AG04450 (cell line): ENCODE results near the gene BRICD5. TPM values are rescaled to one million over a fixed set of nuclear protein-coding genes. Genes with fewer than 3 reads are reported as not detected.
"Not testable (repeated sequence)": the region's sequence is repeated elsewhere in the genome, so short reads cannot be mapped to it uniquely, and the experiment has no call there.

Experiments used
- CTCF ChIA-PET: fragments of 300-600, 350-600 bp; formaldehyde crosslinking; extraction: SDS; loops from one replicate; lab custom pipeline; 2022; ENCODE audit warnings: antibody characterized with exemption, inconsistent platforms; lab: Charles Lee
- POLR2A ChIA-PET: fragments of 350-600 bp; formaldehyde crosslinking; extraction: SDS; loops from one replicate; lab custom pipeline; 2021; ENCODE audit warnings: antibody characterized with exemption, inconsistent platforms; lab: Yijun Ruan, JAX
- DNase-seq: peaks from one replicate; pipeline ENCODE4 v3.0.0-alpha.2; 2011; ENCODE audit warnings: low read depth, low spot score
- H3K27ac ChIP-seq: one replicate; pipeline ENCODE4 v1.5.1; 2012; ENCODE audit warnings: low read depth, low read length, control low read depth
- H3K27me3 ChIP-seq: one replicate; pipeline ENCODE4 v1.6.0; 2012; ENCODE audit warnings: low read length; ENCODE audit not compliant: control insufficient read depth, insufficient read depth
- H3K4me3 ChIP-seq: 2 replicates; pipeline ENCODE4 v1.5.1; 2011; ENCODE audit warnings: mild to moderate bottlenecking, low read depth, low read length, control low read depth
- H3K9me3 ChIP-seq: 2 replicates; pipeline ENCODE4 v1.5.1; 2012; ENCODE audit warnings: low read length; ENCODE audit not compliant: control insufficient read depth, insufficient read depth
- polyA minus RNA-seq: library from RNA; depleted of rRNA, polyadenylated mRNA; stranded (reverse); fragments of >200 nt; gene quantifications from 2 replicates; pipeline ENCODE4 v1.2.3, GENCODE V29; 2011; rRNA and poly(A)+ RNA removed
- polyA plus RNA-seq: library from polyadenylated mRNA; depleted of rRNA; stranded (reverse); fragments of >200 nt; gene quantifications from 2 replicates; pipeline ENCODE4 v1.2.3, GENCODE V29; 2011; rRNA removed
- TF ChIP-seq, protein P1 (sequence below): IDR thresholded peaks from 2 replicates; pipeline ENCODE4 v1.5.1; 2011; ENCODE audit warnings: low read depth, low read length, control low read depth, inconsistent platforms

BRICD5 gene
- polyA plus RNA-seq (0.26 and 0.37 TPM in 2 replicates), polyA minus RNA-seq (0.23 and 0.26 TPM in 2 replicates)

- Histone ChIP-seq H3K4me3 (no peak within 1 kb of the TSS), H3K27me3 (no peaks in the 10 kb centered on the region), H3K9me3 (no peaks in the 10 kb centered on the region; the same call in 1 of the 2 replicates), H3K27ac (no peak within 1 kb of the TSS)
- ChIA-PET CTCF (no interaction called here), POLR2A (interaction anchor here (0.7 to 2.8 kb wide), 3 partner anchors 56 to 290 kb away, joined by 3 to 17 read pairs (median 4); partner anchors contain the start of genes TBL3 and TRAF7)
- no peak for DNase-seq
- TF ChIP-seq, protein P1, sequence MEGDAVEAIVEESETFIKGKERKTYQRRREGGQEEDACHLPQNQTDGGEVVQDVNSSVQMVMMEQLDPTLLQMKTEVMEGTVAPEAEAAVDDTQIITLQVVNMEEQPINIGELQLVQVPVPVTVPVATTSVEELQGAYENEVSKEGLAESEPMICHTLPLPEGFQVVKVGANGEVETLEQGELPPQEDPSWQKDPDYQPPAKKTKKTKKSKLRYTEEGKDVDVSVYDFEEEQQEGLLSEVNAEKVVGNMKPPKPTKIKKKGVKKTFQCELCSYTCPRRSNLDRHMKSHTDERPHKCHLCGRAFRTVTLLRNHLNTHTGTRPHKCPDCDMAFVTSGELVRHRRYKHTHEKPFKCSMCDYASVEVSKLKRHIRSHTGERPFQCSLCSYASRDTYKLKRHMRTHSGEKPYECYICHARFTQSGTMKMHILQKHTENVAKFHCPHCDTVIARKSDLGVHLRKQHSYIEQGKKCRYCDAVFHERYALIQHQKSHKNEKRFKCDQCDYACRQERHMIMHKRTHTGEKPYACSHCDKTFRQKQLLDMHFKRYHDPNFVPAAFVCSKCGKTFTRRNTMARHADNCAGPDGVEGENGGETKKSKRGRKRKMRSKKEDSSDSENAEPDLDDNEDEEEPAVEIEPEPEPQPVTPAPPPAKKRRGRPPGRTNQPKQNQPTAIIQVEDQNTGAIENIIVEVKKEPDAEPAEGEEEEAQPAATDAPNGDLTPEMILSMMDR, result no peak
These were observed at the start of gene BRICD5 for GRCh38 chr16:2210386-2211365. BRICD5 (minus strand) TSS chr16:2210863; CDS start chr16:2210833, 30 bp downstream.

DNA sequence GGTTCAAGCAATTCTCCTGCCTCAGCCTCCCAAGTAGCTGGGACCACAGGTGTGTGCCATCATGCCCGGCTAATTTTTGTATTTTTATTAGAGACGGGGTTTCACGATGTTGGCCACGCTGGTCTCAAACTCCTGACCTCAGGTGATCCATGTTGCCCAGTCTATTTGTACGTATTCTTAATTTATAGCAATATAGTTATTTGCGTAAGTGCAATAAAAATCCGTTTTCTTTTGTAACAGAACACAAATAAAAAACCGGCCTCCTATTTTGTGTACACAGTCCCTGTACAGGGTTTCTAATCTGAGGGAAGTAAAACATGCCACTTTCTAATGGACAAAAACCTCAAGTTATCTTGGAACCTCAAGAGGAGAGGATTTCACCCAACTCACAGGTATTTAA, 49.6 kb upstream of the BRICD5 start:
- TF ChIP-seq, protein P1, result no peak
- no peaks in the 10 kb centered on the region for H3K27me3 ChIP-seq
- H3K27ac ChIP-seq, result no peak overlapping the region
- H3K9me3 ChIP-seq, result no peaks in the 10 kb centered on the region
- DNase-seq, result no peak
- CTCF ChIA-PET, result interaction anchor here (0.7 kb wide), 1 partner anchor 504 kb away, joined by 4 read pairs; no protein-coding TSS in a partner anchor
- POLR2A ChIA-PET, result interaction anchor here (1.4 kb wide), 1 partner anchor 9 kb away, joined by 5 read pairs; the partner anchor contains the start of gene ECI1
- H3K4me3 ChIP-seq, result no peak overlapping the region

DNA sequence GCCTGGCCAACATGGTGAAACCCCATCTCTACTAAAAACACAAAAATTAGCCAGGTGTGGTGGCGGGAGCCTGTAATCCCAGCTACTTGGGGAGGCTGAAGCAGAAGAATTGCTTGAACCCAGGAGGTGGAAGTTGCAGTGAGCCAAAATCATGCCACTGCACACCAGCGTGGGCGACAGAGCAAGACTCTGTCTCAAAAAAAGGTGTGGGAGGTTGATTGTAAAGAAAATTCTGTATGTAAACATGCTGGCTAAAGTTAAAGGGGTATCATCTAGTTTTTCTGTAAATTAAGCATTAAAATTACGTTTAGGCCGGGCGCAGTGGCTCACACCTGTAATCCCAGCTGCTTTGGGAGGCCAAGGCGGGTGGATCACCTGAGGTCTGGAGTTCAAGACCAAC, 47.9 kb upstream of the BRICD5 start:
- H3K9me3 ChIP-seq, DNase-seq, H3K4me3 ChIP-seq, H3K27me3 ChIP-seq, CTCF ChIA-PET, POLR2A ChIA-PET, H3K27ac ChIP-seq: not testable (repeated sequence)

- ChIA-PET POLR2A (no interaction called here), CTCF (no interaction called here)
- H3K27ac ChIP-seq, result no peak overlapping the region
These were observed 47.1 kb upstream of the BRICD5 start for GRCh38 chr16:2257726-2258125.

DNA sequence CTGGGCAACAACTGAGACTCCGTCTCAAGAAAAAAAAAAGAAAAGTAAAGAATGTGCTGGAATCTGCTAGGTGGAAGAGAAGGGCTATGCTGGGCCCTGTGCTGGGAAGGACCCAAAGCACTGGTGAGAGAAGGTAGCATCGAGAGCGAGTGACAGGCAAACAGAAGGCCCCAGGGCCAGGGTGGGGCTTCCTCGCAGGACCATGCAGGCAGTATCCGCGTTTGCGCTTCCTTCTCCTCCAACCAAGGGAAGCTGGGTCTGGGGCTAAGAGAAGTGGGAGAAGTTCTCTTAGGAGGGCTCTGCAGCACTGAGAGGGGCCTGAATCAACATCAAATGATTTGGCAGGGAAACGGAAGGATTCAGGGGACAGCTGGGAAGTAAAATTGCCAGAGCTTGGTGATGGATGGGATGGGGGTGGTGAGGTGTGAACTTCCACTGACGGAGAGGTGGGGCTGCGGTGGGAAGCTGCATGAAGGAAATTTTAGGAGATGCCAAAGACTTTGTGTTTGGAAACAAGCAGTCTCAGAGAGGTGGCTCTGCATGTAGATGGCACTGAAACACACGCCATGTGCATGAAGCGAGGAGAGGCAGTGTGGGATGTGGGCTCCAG, 46.0 kb upstream of the BRICD5 start:
- H3K9me3 ChIP-seq, result no peaks in the 10 kb centered on the region; the same call in 1 of the 2 replicates
- H3K4me3 ChIP-seq, result no peak overlapping the region
- ChIA-PET CTCF (no interaction called here), POLR2A (interaction anchor here (1.0 to 1.1 kb wide), 2 partner anchors 12 to 101 kb away, joined by 3 read pairs; partner anchors contain the start of gene TRAF7)
- H3K27ac ChIP-seq, result no peak overlapping the region
- no peak for DNase-seq
- no peaks in the 10 kb centered on the region for H3K27me3 ChIP-seq
- TF ChIP-seq, protein P1, result no peak

More at GRCh38 chr16:2257726-2258125, 47.1 kb upstream of the BRICD5 start:
- TF ChIP-seq, protein P1, result no peak
- Histone ChIP-seq H3K9me3 (no peaks in the 10 kb centered on the region), H3K4me3 (no peak overlapping the region), H3K27me3 (no peaks in the 10 kb centered on the region)
- no peak for DNase-seq
